NCI-H524 treated with DMSO at 0.1 percent for 48 hours (cell line): ENCODE measurements around the gene DHCR24.

ENCODE experiments used
- DNase-seq: peaks from one replicate; lab custom pipeline; 2025; lab: John Stamatoyannopoulos, UW

Gene DHCR24

GRCh38 chr1:54844564-54844963 lies 42.4 kb downstream of the DHCR24 start:
- DNase-seq, result no peak

- DNase-seq, result no peak
Observed at GRCh38 chr1:54843449-54843848, 43.5 kb downstream of the DHCR24 start.

GRCh38 chr1:54842963-54843362 lies 44.0 kb downstream of the DHCR24 start:
- DNase-seq, result no peak

- no peak for DNase-seq
Observed at GRCh38 chr1:54842206-54842915, 44.6 kb downstream of the DHCR24 start.

GRCh38 chr1:54839824-54840223 lies 47.2 kb downstream of the DHCR24 start:
- no peak for DNase-seq

GRCh38 chr1:54838565-54839180 lies 48.3 kb downstream of the DHCR24 start:
- DNase-seq, result no peak

- no peak for DNase-seq
Observed at GRCh38 chr1:54837002-54837853, 49.8 kb downstream of the DHCR24 start.

GRCh38 chr1:54836594-54836993 lies 50.4 kb downstream of the DHCR24 start:
- DNase-seq, result no peak

GRCh38 chr1:54835970-54836369 lies 51.0 kb downstream of the DHCR24 start:
- no peak for DNase-seq

GRCh38 chr1:54835131-54835898 lies 51.7 kb downstream of the DHCR24 start:
- DNase-seq, result no peak

- no peak for DNase-seq
Observed at GRCh38 chr1:54834007-54834541, 52.9 kb downstream of the DHCR24 start.

- DNase-seq, result no peak
Observed at GRCh38 chr1:54833121-54833520, 53.9 kb downstream of the DHCR24 start.

- no peak for DNase-seq
Observed at GRCh38 chr1:54826226-54826816, 60.7 kb downstream of the DHCR24 start.

GRCh38 chr1:54825696-54826095 lies 61.3 kb downstream of the DHCR24 start:
- DNase-seq, result no peak

- no peak for DNase-seq
Observed at GRCh38 chr1:54823670-54824069, 63.3 kb downstream of the DHCR24 start.

- no peak for DNase-seq
Observed at GRCh38 chr1:54819733-54820132, 67.3 kb downstream of the DHCR24 start.

- DNase-seq, result no peak
Observed at GRCh38 chr1:54819195-54819536, 67.8 kb downstream of the DHCR24 start.

- DNase-seq, result no peak
Observed at GRCh38 chr1:54818461-54819194, 68.4 kb downstream of the DHCR24 start.

- DNase-seq, result no peak
Observed at GRCh38 chr1:54816951-54817350, 70.0 kb downstream of the DHCR24 start.

GRCh38 chr1:54816130-54816529 lies 70.9 kb downstream of the DHCR24 start:
- DNase-seq, result no peak
